ENCODE measurements around the gene ACOT13.

The ACOT13 gene

GRCh38 chr6:24650365-24650764, 16.5 kb upstream of the ACOT13 start:
- Histone ChIP-seq H3K4me1 (ENCODE audit: control insufficient read depth, insufficient read depth, low read length) (no peaks in the 10 kb centered on the region), H3K36me3 (ENCODE audit: control insufficient read depth in 2 of 2, insufficient read depth in 1 of 2, low read length in 2 of 2) (peaks cover 39 to 47% of the 10 kb centered on the region in 2 experiments), H3K4me3 (ENCODE audit: low read depth, low read length) (no peak overlapping the region), H3K9me3 (ENCODE audit: control insufficient read depth, insufficient read depth, low read depth, low read length) (no peaks in the 10 kb centered on the region), H3K27ac (ENCODE audit: extremely low read depth, low read depth, low read length) (no peak overlapping the region)
- POLR2A ChIA-PET = no interaction called here
- TF ChIP-seq ZNF214 (tag by site-specific recombination; IDR thresholded peaks at IDR 0.05; ENCODE audit: borderline replicate concordance) (no peak), MYNN (tag by site-specific recombination; IDR thresholded peaks at IDR 0.05; ENCODE audit: borderline replicate concordance) (no peak), ZNF521 (tag by site-specific recombination; IDR thresholded peaks at IDR 0.05) (no peak), ZNF140 (tag by site-specific recombination; IDR thresholded peaks at IDR 0.05) (no peak), ZBTB49 (tag by site-specific recombination; IDR thresholded peaks at IDR 0.05; ENCODE audit: low read depth) (no peak), ZNF514 (tag by site-specific recombination; IDR thresholded peaks at IDR 0.05) (no peak), ZBTB8A (tag by site-specific recombination; IDR thresholded peaks at IDR 0.05) (no peak), ZNF169 (tag by site-specific recombination; IDR thresholded peaks at IDR 0.05) (no peak), ZEB2 (tag by site-specific recombination; IDR thresholded peaks at IDR 0.05) (no peak), ZNF404 (tag by site-specific recombination; IDR thresholded peaks at IDR 0.05) (no peak), OVOL3 (tag by site-specific recombination; IDR thresholded peaks at IDR 0.05) (no peak), EGR2 (tag by site-specific recombination; IDR thresholded peaks at IDR 0.05; ENCODE audit: low read depth) (no peak), ZNF791 (tag by site-specific recombination; IDR thresholded peaks at IDR 0.05) (no peak), ZNF223 (tag by site-specific recombination; IDR thresholded peaks at IDR 0.05) (no peak), ZNF707 (tag by site-specific recombination; IDR thresholded peaks at IDR 0.05) (no peak), BCL11A (tag by site-specific recombination; IDR thresholded peaks at IDR 0.05; ENCODE audit: low read depth) (no peak), TCF7L2 (IDR thresholded peaks at IDR 0.05; ENCODE audit: borderline replicate concordance, low read depth, low read length) (no peak), ZBTB7A (tag by site-specific recombination; IDR thresholded peaks at IDR 0.05; ENCODE audit: low read depth) (no peak), SCRT1 (tag by site-specific recombination; IDR thresholded peaks at IDR 0.05; ENCODE audit: borderline replicate concordance) (no peak)
- TF ChIP-seq, protein P1, sequence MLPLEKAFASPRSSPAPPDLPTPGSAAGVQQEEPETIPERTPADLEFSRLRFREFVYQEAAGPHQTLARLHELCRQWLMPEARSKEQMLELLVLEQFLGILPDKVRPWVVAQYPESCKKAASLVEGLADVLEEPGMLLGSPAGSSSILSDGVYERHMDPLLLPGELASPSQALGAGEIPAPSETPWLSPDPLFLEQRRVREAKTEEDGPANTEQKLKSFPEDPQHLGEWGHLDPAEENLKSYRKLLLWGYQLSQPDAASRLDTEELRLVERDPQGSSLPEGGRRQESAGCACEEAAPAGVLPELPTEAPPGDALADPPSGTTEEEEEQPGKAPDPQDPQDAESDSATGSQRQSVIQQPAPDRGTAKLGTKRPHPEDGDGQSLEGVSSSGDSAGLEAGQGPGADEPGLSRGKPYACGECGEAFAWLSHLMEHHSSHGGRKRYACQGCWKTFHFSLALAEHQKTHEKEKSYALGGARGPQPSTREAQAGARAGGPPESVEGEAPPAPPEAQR (tag by site-specific recombination; IDR thresholded peaks at IDR 0.05) = no peak
- CTCF ChIA-PET = interaction anchor here (0.7 kb wide), 1 partner anchor 69 kb away, joined by 3 read pairs; no protein-coding TSS in a partner anchor

GRCh38 chr6:24655215-24655614, 11.7 kb upstream of the ACOT13 start:
- POLR2A ChIA-PET = no interaction called here
- H3K36me3 ChIP-seq (ENCODE audit: control insufficient read depth in 2 of 2, insufficient read depth in 1 of 2, low read length in 2 of 2) = peaks cover 47 to 54% of the 10 kb centered on the region in 2 experiments
- no peaks in the 10 kb centered on the region for H3K4me1 ChIP-seq (ENCODE audit: control insufficient read depth, insufficient read depth, low read length)
- no peak overlapping the region for H3K27ac ChIP-seq (ENCODE audit: extremely low read depth, low read depth, low read length)
- CTCF ChIA-PET = interaction anchor here (0.6 to 1.3 kb wide), 6 partner anchors 30 to 520 kb away, joined by 3 to 4 read pairs (median 3); no protein-coding TSS in a partner anchor
- no peak overlapping the region for H3K4me3 ChIP-seq (ENCODE audit: low read depth, low read length)
- H3K9me3 ChIP-seq (ENCODE audit: control insufficient read depth, insufficient read depth, low read depth, low read length) = no peaks in the 10 kb centered on the region
- TF ChIP-seq HOXA7 (CRISPR knock-in tag; IDR thresholded peaks at IDR 0.05; ENCODE audit: borderline replicate concordance) (no peak), TCF7L2 (IDR thresholded peaks at IDR 0.05; ENCODE audit: borderline replicate concordance, low read depth, low read length) (no peak), ZNF138 (tag by site-specific recombination; IDR thresholded peaks at IDR 0.05; ENCODE audit: borderline replicate concordance) (no peak), ZNF157 (tag by site-specific recombination; IDR thresholded peaks at IDR 0.05) (no peak), YY1 (tag by site-specific recombination; IDR thresholded peaks at IDR 0.05) (no peak), ZNF513 (tag by site-specific recombination; IDR thresholded peaks at IDR 0.05) (no peak), ZNF223 (tag by site-specific recombination; IDR thresholded peaks at IDR 0.05) (no peak)
- TF ChIP-seq, protein P2, sequence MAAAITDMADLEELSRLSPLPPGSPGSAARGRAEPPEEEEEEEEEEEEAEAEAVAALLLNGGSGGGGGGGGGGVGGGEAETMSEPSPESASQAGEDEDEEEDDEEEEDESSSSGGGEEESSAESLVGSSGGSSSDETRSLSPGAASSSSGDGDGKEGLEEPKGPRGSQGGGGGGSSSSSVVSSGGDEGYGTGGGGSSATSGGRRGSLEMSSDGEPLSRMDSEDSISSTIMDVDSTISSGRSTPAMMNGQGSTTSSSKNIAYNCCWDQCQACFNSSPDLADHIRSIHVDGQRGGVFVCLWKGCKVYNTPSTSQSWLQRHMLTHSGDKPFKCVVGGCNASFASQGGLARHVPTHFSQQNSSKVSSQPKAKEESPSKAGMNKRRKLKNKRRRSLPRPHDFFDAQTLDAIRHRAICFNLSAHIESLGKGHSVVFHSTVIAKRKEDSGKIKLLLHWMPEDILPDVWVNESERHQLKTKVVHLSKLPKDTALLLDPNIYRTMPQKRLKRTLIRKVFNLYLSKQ (tag by site-specific recombination; IDR thresholded peaks at IDR 0.05; ENCODE audit: borderline replicate concordance) = no peak
- TF ChIP-seq, protein P3, sequence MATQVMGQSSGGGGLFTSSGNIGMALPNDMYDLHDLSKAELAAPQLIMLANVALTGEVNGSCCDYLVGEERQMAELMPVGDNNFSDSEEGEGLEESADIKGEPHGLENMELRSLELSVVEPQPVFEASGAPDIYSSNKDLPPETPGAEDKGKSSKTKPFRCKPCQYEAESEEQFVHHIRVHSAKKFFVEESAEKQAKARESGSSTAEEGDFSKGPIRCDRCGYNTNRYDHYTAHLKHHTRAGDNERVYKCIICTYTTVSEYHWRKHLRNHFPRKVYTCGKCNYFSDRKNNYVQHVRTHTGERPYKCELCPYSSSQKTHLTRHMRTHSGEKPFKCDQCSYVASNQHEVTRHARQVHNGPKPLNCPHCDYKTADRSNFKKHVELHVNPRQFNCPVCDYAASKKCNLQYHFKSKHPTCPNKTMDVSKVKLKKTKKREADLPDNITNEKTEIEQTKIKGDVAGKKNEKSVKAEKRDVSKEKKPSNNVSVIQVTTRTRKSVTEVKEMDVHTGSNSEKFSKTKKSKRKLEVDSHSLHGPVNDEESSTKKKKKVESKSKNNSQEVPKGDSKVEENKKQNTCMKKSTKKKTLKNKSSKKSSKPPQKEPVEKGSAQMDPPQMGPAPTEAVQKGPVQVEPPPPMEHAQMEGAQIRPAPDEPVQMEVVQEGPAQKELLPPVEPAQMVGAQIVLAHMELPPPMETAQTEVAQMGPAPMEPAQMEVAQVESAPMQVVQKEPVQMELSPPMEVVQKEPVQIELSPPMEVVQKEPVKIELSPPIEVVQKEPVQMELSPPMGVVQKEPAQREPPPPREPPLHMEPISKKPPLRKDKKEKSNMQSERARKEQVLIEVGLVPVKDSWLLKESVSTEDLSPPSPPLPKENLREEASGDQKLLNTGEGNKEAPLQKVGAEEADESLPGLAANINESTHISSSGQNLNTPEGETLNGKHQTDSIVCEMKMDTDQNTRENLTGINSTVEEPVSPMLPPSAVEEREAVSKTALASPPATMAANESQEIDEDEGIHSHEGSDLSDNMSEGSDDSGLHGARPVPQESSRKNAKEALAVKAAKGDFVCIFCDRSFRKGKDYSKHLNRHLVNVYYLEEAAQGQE (tag by site-specific recombination; IDR thresholded peaks at IDR 0.05) = no peak

All from HEK293 (cell line).